ENCODE data around the gene NUP54. TPM values are rescaled to one million over a fixed set of nuclear protein-coding genes. Genes with fewer than 3 reads are reported as not detected.

Gene NUP54
- total RNA-seq, 2 donors from 2014 or later, result 31.7 to 43.5 TPM

DNA sequence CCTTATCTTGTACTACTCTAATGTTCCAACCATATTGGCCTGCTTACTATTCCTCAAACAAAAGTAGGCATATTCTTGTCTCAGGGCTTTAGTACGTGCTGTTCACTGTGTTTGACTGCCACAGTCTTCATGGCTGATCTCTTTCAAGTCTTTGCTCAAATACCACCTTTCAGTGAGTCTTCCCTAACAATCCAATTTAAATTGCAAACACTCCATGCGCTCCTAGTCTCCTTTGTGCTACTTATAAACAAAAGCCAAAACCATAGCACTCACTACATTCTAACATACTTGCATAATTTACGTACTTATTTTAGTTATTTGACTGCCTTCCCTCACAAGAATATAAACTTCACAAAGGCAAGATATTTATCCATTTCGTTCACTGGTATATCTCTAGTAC, 75.4 kb downstream of the NUP54 start:
- H3K9me3 ChIP-seq, result no peaks in the 10 kb centered on the region
- no peak for TF ChIP-seq POLR2AphosphoS5 (IDR thresholded peaks at IDR 0.05)
- TF ChIP-seq POLR2A (IDR thresholded peaks at IDR 0.05), result no peak
- TF ChIP-seq CTCF (IDR thresholded peaks at IDR 0.05), result no peak
- no peaks in the 10 kb centered on the region for H3K36me3 ChIP-seq
- intact Hi-C loops (cut with DNase I), result no loop called here
- no peak overlapping the region for H3K4me3 ChIP-seq
- no peaks in the 10 kb centered on the region for H3K27me3 ChIP-seq (replicated peaks; ENCODE audit: insufficient read depth)
- 87% methylated on average over 4 of the region's 4 CpGs for WGBS
- no peak for DNase-seq (ENCODE audit: low spot score)
- H3K4me1 ChIP-seq (replicated peaks), result no peaks in the 10 kb centered on the region
- no peak overlapping the region for H3K27ac ChIP-seq

GRCh38 chr4:76067652-76068286, 80.4 kb downstream of the NUP54 start:
- 2% methylated on average over 2 of the region's 2 CpGs for WGBS
- Histone ChIP-seq H3K36me3 (no peaks in the 10 kb centered on the region), H3K9me3 (no peaks in the 10 kb centered on the region), H3K4me1 (replicated peaks) (no peaks in the 10 kb centered on the region), H3K27ac (no peak overlapping the region), H3K27me3 (replicated peaks; ENCODE audit: insufficient read depth) (no peaks in the 10 kb centered on the region), H3K4me3 (no peak overlapping the region)
- intact Hi-C loops (cut with DNase I), result loop anchor here (1.0 to 10.0 kb wide), 2 partner anchors 72 to 153 kb away; no protein-coding TSS in a partner anchor
- TF ChIP-seq POLR2AphosphoS5 (IDR thresholded peaks at IDR 0.05) (peak; percentile 53), POLR2A (IDR thresholded peaks at IDR 0.05) (no peak), CTCF (IDR thresholded peaks at IDR 0.05) (peak; percentile 63 to 83 (median 74))
- peak; percentile 79 for DNase-seq (ENCODE audit: low spot score)

DNA sequence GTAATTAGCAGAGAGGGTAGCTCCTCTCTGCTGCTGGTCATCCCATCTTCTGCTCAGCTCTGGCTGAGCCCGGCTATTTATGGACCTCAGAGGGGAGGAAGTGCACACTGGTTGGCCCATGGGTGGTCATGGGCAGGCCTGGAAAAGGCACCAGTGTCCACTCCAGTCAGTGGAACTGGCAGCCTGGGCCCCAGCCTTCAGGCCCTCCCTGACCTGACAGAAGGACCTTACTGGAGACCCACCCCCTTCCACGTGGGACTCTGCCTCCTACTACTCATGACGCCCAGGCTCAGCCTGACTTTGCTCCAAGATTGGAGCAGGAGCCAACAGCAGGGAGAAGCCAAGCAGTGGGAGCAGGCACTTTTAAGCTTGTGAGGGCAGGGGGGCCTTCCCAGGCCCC, 81.7 kb downstream of the NUP54 start:
- intact Hi-C loops (cut with DNase I), result loop anchor here (10.0 kb wide), 1 partner anchor 152 kb away; no protein-coding TSS in a partner anchor
- Histone ChIP-seq H3K4me1 (replicated peaks) (no peaks in the 10 kb centered on the region), H3K4me3 (no peak overlapping the region), H3K27ac (no peak overlapping the region), H3K27me3 (replicated peaks; ENCODE audit: insufficient read depth) (no peaks in the 10 kb centered on the region), H3K9me3 (no peaks in the 10 kb centered on the region), H3K36me3 (no peaks in the 10 kb centered on the region)
- WGBS, result 90% methylated on average over 3 of the region's 3 CpGs
- TF ChIP-seq CTCF (IDR thresholded peaks at IDR 0.05), result no peak
- TF ChIP-seq POLR2AphosphoS5 (IDR thresholded peaks at IDR 0.05), result no peak
- no peak for TF ChIP-seq POLR2A (IDR thresholded peaks at IDR 0.05)
- no peak for DNase-seq (ENCODE audit: low spot score)

Other genes with a start within 250 kb of the NUP54 start
- gene PPEF2, start 245.9 kb downstream of the NUP54 start, total RNA-seq, result not detected
- 1,000 to 10,000 TPM in 1 of 2 donors, 100 to 1,000 TPM in 1; 174 to 1,058 TPM for gene NAAA, start 207.4 kb downstream of the NUP54 start, total RNA-seq
- gene SDAD1, start 157.5 kb downstream of the NUP54 start, total RNA-seq, result 10 to 100 TPM; 36.6 to 40.3 TPM
- 1 to 10 TPM in 1 of 2 donors, under 1 TPM in 1; 0.27 to 2.6 TPM for gene CXCL9, start 140.9 kb downstream of the NUP54 start, total RNA-seq
- under 1 TPM in 1 of 2 donors, not detected in 1; 0.51 TPM for gene CXCL10, start 124.9 kb downstream of the NUP54 start, total RNA-seq
- under 1 TPM in 1 of 2 donors, not detected in 1; 0.23 TPM for gene CXCL11, start 112.3 kb downstream of the NUP54 start, total RNA-seq
- gene ART3, start 73.7 kb downstream of the NUP54 start, total RNA-seq, result 10 to 100 TPM in 1 of 2 donors, 1 to 10 TPM in 1; 3.8 to 24.8 TPM
- 100 to 1,000 TPM; 169 to 392 TPM for gene SCARB2, start 65.4 kb upstream of the NUP54 start, total RNA-seq
- gene FAM47E, start 103.3 kb upstream of the NUP54 start, total RNA-seq, result 10 to 100 TPM; 12.3 to 15.1 TPM
- gene STBD1, start 158.3 kb upstream of the NUP54 start, total RNA-seq, result 1 to 10 TPM; 2.4 to 7.1 TPM

Data from prostate gland (tissue), 2 donors.